Measurements from ENCODE around the gene CECR2. TPM values are rescaled to one million over a fixed set of nuclear protein-coding genes. Genes with fewer than 3 reads are reported as not detected.

The CECR2 gene
- total and polyA plus RNA-seq, 12 donors: 1.1 to 9.1 (median 6.3) TPM

DNA sequence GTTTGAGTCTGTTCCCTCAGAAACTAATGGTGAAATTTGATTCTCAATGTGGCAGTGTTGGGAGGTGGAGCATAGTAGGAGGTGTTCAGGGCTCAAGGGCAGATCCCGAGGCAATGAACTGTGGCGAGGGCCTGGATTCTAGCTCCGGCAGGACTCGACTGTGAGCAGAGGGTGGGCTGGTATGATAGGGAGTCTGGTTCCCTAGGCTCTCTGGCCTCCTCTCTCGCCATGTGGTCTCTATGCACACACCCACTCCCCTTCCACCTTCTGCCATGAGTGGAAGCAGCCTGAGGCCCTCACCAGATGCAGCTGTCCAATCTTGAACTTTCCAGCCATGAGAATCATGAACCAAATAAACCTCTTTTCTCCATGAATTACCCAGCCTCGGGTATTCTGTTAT is 227.0 kb downstream of the CECR2 start:
- no peak overlapping the region for H3K27ac ChIP-seq
- 98 to 100% methylated on average over 6 of the region's 6 CpGs for WGBS, 2 donors

DNA sequence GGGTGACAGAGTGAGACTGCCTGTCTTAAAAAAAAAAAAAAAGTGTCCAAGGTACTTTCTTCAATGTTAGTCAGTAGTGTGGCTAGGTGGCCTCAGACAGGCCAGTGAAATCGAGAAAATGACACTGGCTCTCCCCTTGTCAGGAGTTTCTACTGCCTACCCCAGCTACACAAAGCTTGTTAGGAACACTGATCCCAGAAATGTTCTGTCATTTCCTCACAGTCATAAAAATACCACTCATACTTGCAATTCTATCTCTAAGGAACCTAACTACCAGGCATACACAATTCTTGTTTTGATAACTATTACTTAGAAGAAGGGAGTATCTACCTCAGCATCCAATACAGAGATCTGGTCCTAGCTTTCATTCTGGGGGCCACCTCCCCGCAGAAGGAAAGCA is 228.0 kb downstream of the CECR2 start:
- 98 to 100% methylated on average over 2 of the region's 2 CpGs for WGBS, 2 donors

More for the DNA sequence above, 227.0 kb downstream of the CECR2 start:
- Histone ChIP-seq H3K9me3 (no peaks in the 10 kb centered on the region), H3K4me3 (no peak overlapping the region), H3K36me3 (peaks cover 6 to 100% (median 96%) of the 10 kb centered on the region in 9 donors), H3K27me3 (no peaks in the 10 kb centered on the region), H3K4me1 (no peaks in the 10 kb centered on the region)
- ATAC-seq (no peak), DNase-seq (no peak)
- TF ChIP-seq, protein P1, sequence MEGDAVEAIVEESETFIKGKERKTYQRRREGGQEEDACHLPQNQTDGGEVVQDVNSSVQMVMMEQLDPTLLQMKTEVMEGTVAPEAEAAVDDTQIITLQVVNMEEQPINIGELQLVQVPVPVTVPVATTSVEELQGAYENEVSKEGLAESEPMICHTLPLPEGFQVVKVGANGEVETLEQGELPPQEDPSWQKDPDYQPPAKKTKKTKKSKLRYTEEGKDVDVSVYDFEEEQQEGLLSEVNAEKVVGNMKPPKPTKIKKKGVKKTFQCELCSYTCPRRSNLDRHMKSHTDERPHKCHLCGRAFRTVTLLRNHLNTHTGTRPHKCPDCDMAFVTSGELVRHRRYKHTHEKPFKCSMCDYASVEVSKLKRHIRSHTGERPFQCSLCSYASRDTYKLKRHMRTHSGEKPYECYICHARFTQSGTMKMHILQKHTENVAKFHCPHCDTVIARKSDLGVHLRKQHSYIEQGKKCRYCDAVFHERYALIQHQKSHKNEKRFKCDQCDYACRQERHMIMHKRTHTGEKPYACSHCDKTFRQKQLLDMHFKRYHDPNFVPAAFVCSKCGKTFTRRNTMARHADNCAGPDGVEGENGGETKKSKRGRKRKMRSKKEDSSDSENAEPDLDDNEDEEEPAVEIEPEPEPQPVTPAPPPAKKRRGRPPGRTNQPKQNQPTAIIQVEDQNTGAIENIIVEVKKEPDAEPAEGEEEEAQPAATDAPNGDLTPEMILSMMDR (IDR thresholded peaks at IDR 0.05): no peak
- intact Hi-C loops (cut with DNase I): no loop called here

DNA sequence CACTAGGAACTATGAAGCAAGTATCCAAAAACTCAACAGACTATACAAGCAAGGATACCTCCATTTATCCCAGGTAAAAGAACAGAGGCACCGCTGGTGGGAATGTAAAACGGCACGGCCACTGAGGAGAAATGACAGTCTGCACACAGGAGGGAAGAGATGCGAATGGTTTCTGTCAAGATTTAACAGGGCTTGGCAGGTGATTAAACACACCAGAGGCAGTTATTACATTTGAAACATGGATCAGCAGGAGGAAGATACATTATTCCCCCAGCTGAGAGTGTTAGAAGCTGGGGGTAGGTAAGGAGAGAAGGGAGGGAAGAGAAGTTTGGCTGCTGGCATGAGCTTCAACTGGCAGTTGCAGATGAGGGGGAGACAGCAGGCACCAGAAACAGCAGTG is 229.1 kb downstream of the CECR2 start:
- H3K27me3 ChIP-seq: no peaks in the 10 kb centered on the region
- 87 to 91% methylated on average over 4 of the region's 4 CpGs for WGBS, 2 donors
- intact Hi-C loops (cut with DNase I): no loop called here
- H3K4me1 ChIP-seq: no peaks in the 10 kb centered on the region
- H3K27ac ChIP-seq: no peak overlapping the region
- no peak for DNase-seq
- no peaks in the 10 kb centered on the region for H3K9me3 ChIP-seq
- TF ChIP-seq, protein P1 (IDR thresholded peaks at IDR 0.05): no peak
- no peak overlapping the region for H3K4me3 ChIP-seq
- ATAC-seq: no peak
- H3K36me3 ChIP-seq: peaks cover 3 to 99% (median 76%) of the 10 kb centered on the region in 9 donors

More for the DNA sequence above, 228.0 kb downstream of the CECR2 start:
- DNase-seq (no peak), ATAC-seq (no peak)
- no peak overlapping the region for H3K27ac ChIP-seq
- intact Hi-C loops (cut with DNase I): no loop called here
- peaks cover 5 to 100% (median 86%) of the 10 kb centered on the region in 9 donors for H3K36me3 ChIP-seq
- H3K9me3 ChIP-seq: no peaks in the 10 kb centered on the region
- no peaks in the 10 kb centered on the region for H3K4me1 ChIP-seq
- H3K4me3 ChIP-seq: no peak overlapping the region
- TF ChIP-seq, protein P1 (IDR thresholded peaks at IDR 0.05): no peak
- no peaks in the 10 kb centered on the region for H3K27me3 ChIP-seq

DNA sequence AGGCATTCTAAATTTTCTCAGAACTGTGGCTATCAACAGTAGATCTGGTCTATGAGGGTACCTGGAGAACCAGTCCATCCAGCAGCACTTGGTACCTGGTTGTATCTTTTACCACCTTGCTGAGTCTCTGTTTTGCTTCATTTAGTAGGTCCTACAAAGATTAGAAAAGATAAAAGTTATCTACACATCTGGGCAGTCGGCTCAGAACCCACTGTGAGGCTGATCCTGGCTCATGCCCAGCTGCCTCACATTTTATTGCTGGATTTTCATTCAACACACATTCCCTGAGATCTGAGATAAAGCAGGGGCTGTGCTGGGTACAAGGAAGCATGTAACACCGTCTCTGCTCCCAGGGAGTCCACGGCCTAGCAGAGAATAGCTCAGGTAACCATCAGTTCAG is 231.8 kb downstream of the CECR2 start:
- Histone ChIP-seq H3K36me3 (peaks cover 3 to 96% (median 49%) of the 10 kb centered on the region in 9 donors), H3K9me3 (no peaks in the 10 kb centered on the region), H3K27me3 (no peaks in the 10 kb centered on the region), H3K4me1 (peaks cover 0 to 8% (median 3%) of the 10 kb centered on the region in 9 donors), H3K4me3 (no peak overlapping the region), H3K27ac (no peak overlapping the region)
- WGBS, 2 donors: 48 to 56% methylated on average over 3 of the region's 3 CpGs
- intact Hi-C loops (cut with DNase I): no loop called here
- ATAC-seq: no peak
- DNase-seq: no peak
- TF ChIP-seq, protein P1 (IDR thresholded peaks at IDR 0.05): no peak
